Natural killer cell treated with Interleukin-12 subunit alpha and Interleukin-12 subunit beta and Interleukin-15 and Interleukin-18, amount 100 ng/mL, for 72 hours (primary cell): Measurements from ENCODE around the gene IGLL5. TPM values are rescaled to one million over a fixed set of nuclear protein-coding genes. Genes with fewer than 3 reads are reported as not detected.

Source experiments
- ATAC-seq, 2 donors: fragments of 150-1000 bp; cut with Tn5 transposase in 1 of 2; sonication (Bioruptor Pico), chemical (Tn5 transposase) in 1 of 2; 2 replicates each; pipeline ENCODE4 v1.10.0; 2021
- DNase-seq: peaks from one replicate; pipeline ENCODE4 v3.0.0; 2022; ENCODE audit warnings: low spot score
- H3K27ac Mint-ChIP-seq, 2 donors: 1 replicate in 1 of 2; 2 replicates in 1 of 2; pipeline ENCODE4 v1.8.0; 2022; ENCODE audit warnings: mixed read lengths in 2 of 2, mild to moderate bottlenecking in 1 of 2, moderate library complexity in 1 of 2
- H3K27me3 Mint-ChIP-seq, 2 donors: 1 replicate in 1 of 2; 2 replicates in 1 of 2; pipeline ENCODE4 v1.8.0; 2022; ENCODE audit warnings: mixed read lengths in 2 of 2
- H3K36me3 Mint-ChIP-seq: one replicate; pipeline ENCODE4 v1.8.0; 2022; ENCODE audit warnings: mixed read lengths
- H3K4me1 Mint-ChIP-seq, 2 donors: 1 replicate in 1 of 2; 2 replicates in 1 of 2; pipeline ENCODE4 v1.8.0; 2022; ENCODE audit warnings: low read depth in 2 of 2, mixed read lengths in 2 of 2, mild to moderate bottlenecking in 1 of 2
- H3K4me3 Mint-ChIP-seq: one replicate; pipeline ENCODE4 v1.8.0; 2022; ENCODE audit warnings: mixed read lengths
- H3K9me3 Mint-ChIP-seq: 2 replicates; pipeline ENCODE4 v1.8.0; 2022; ENCODE audit warnings: mixed read lengths
- total RNA-seq, 2 donors: library from RNA; stranded (reverse); gene quantifications; one replicate each; pipeline ENCODE4 v1.2.3, GENCODE V29; 2022

IGLL5 gene
- total RNA-seq, 2 donors from 2014 or later: 5.4 TPM; not detected in 1

GRCh38 chr22:22871536-22872278 lies 15.9 kb upstream of the IGLL5 start:
- DNase-seq: no peak
- no peak for ATAC-seq
- no peak overlapping the region for H3K27ac Mint-ChIP-seq

GRCh38 chr22:22872722-22873708 lies 14.6 kb upstream of the IGLL5 start:
- DNase-seq (no peak), ATAC-seq (no peak)
- no peak overlapping the region for H3K4me3 Mint-ChIP-seq
- peaks cover 14 to 23% of the 10 kb centered on the region in 2 donors for H3K4me1 Mint-ChIP-seq
- H3K27ac Mint-ChIP-seq: no peak overlapping the region
- no peaks in the 10 kb centered on the region for H3K27me3 Mint-ChIP-seq
- peaks cover 11% of the 10 kb centered on the region for H3K36me3 Mint-ChIP-seq
- H3K9me3 Mint-ChIP-seq: peaks cover 4% of the 10 kb centered on the region

More at GRCh38 chr22:22871536-22872278, 15.9 kb upstream of the IGLL5 start:
- Mint-ChIP-seq H3K4me3 (no peak overlapping the region), H3K27me3 (no peaks in the 10 kb centered on the region), H3K4me1 (peaks cover 15 to 22% of the 10 kb centered on the region in 2 donors), H3K36me3 (peaks cover 11% of the 10 kb centered on the region), H3K9me3 (peaks cover 4% of the 10 kb centered on the region)

DNA sequence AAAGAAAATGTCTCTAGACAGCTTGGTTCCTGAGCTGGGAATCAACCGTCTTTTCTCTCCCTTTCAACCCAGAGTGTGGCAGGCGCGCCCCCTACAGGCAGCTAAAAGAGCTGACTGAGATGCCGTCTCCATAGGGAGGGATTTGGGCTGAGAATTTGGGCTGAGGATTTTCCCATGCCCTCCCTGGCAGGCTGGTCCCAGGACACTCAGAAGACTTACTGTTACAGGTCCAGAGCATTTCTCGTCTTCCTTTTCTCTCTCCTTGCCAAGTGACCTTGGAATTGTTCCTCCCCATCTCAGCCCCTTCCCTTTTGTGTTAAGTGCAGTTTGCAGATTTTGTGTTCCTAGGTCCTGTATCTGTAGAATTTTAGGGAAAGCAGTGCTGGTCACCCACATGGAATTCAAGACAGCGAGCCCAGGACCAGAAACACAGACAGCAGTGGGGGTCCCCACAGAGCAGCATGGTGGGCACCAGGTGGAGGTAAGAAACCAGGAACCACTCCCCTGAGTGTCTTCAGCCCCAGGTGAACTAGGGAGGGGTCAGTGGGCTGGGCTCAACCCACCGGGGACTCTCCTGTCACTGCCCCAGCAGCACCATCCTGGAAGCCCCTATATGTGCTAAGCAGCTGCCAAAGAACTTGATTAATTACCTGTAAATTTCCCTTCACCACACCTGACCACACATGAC lies 9.9 kb upstream of the IGLL5 start:
- Mint-ChIP-seq H3K9me3 (peaks cover 4% of the 10 kb centered on the region), H3K4me3 (no peak overlapping the region), H3K36me3 (peaks cover 11% of the 10 kb centered on the region), H3K4me1 (peaks cover 5 to 10% of the 10 kb centered on the region in 2 donors), H3K27ac (no peak overlapping the region), H3K27me3 (no peaks in the 10 kb centered on the region)
- no peak for ATAC-seq
- DNase-seq: peak; percentile 79

DNA sequence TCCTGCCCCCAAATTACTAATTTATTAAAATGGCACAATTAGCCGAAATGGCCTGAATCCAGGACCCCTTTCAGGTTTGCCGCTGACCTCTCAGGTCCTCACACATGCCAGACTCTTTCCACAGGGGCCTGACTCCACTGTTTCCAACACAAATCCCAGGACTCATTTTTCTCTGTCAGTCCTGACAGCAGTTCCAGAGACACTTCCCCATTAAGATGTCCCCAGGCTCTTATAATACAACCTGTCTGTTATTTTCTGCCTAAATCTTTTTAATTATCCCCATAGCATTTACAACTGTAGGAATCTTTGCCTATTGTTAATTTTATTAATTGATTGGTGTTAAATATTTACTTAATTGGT lies 9.4 kb upstream of the IGLL5 start:
- Mint-ChIP-seq H3K9me3 (peaks cover 4% of the 10 kb centered on the region), H3K27me3 (no peaks in the 10 kb centered on the region), H3K4me3 (no peak overlapping the region), H3K36me3 (peaks cover 11% of the 10 kb centered on the region), H3K4me1 (peaks cover 7 to 10% of the 10 kb centered on the region in 2 donors), H3K27ac (no peak overlapping the region)
- DNase-seq (no peak), ATAC-seq (no peak)

DNA sequence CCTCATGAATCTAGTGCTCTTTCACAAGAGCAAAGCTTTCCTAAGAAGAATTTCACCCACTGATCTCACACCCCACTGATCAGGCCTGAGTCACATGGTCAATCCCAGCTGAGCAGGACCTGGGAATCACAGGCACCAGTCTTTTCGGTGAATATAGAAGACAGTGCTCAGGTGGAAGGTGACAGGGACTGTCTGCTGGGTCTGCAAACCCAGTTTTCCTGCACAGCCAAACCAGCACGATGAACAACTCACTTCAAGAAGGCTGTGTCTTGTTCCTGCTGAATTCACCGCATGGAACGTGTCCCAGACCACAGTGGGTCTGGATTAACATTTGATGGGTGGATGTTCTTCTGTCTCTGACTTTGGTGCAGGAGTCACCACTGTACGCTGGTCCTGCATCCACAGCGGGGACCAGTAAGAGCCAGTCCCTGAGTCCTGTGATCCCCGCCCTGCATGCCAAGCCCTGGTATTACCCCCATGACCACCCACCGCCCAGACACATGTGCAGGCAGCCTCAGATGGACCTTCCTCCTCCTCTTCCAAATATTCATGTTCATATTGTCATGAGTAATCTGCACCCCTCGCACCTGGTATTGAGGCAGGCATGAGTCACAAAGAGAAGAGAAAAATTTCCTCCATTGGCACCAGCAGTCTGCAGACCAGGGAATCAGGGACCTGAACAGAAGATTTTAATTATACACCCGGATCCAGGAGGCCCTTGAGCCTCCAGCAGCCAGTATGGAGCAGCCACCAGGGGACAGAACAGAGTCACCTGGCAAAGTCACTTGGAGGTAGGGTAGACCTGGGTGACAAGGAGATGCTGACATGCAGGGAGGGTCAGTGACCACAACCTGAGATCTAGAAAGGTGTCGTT lies 8.6 kb upstream of the IGLL5 start:
- DNase-seq: no peak
- H3K4me1 Mint-ChIP-seq: peaks cover 12 to 14% of the 10 kb centered on the region in 2 donors
- no peaks in the 10 kb centered on the region for H3K27me3 Mint-ChIP-seq
- H3K36me3 Mint-ChIP-seq: peaks cover 5% of the 10 kb centered on the region
- no peak overlapping the region for H3K27ac Mint-ChIP-seq
- no peak for ATAC-seq
- no peak overlapping the region for H3K4me3 Mint-ChIP-seq
- H3K9me3 Mint-ChIP-seq: no peaks in the 10 kb centered on the region

GRCh38 chr22:22879675-22880155 lies 7.9 kb upstream of the IGLL5 start:
- Mint-ChIP-seq H3K36me3 (peaks cover 1% of the 10 kb centered on the region), H3K27me3 (no peaks in the 10 kb centered on the region), H3K27ac (no peak overlapping the region), H3K4me1 (peaks cover 16 to 20% of the 10 kb centered on the region in 2 donors), H3K4me3 (no peak overlapping the region), H3K9me3 (no peaks in the 10 kb centered on the region)
- no peak for DNase-seq
- no peak for ATAC-seq

- Mint-ChIP-seq H3K27me3 (peaks cover 0 to 2% of the 10 kb centered on the region in 2 donors), H3K4me3 (no peak overlapping the region), H3K9me3 (no peaks in the 10 kb centered on the region), H3K36me3 (no peaks in the 10 kb centered on the region), H3K27ac (no peak overlapping the region), H3K4me1 (peaks cover 22% of the 10 kb centered on the region in 2 donors)
- DNase-seq: no peak
- no peak for ATAC-seq
Observed at GRCh38 chr22:22880645-22881044, 7.0 kb upstream of the IGLL5 start.

DNA sequence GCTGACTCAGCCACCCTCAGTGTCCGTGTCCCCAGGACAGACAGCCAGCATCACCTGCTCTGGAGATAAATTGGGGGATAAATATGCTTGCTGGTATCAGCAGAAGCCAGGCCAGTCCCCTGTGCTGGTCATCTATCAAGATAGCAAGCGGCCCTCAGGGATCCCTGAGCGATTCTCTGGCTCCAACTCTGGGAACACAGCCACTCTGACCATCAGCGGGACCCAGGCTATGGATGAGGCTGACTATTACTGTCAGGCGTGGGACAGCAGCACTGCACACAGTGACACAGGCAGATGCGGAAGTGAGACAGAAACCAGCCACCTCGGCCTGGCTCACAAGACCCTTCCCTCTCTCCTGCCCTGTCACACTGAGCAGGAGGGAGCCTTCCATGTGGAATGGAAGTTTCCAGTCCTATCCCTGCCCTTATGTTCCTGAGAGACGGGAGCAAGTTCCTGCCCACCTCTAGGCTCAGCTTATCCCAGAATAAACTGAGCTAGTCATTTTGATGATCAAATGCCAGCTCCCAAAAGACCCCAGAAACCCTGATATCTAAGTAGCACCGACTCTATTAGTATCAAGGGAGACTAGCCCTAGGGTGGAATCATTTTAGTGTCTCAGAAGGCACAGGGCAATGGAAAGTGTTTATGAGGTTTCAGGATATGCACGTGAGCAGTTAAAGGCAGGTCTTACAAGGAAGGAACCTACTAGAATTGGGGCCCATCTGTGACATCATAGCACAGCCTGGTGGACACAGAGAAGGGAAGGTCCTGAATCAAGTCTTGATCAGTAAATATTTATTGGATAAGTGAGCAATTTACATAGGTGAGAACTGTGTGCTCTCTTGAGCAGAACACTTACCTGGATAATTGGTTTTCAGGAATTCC lies 6.3 kb upstream of the IGLL5 start:
- Mint-ChIP-seq H3K36me3 (no peaks in the 10 kb centered on the region), H3K4me1 (peaks cover 20 to 24% of the 10 kb centered on the region in 2 donors)

GRCh38 chr22:22882033-22882717 lies 5.4 kb upstream of the IGLL5 start:
- H3K9me3 Mint-ChIP-seq: no peaks in the 10 kb centered on the region
- no peak for DNase-seq
- ATAC-seq: peak in 1 of 2 donors; percentile 12
- H3K36me3 Mint-ChIP-seq: no peaks in the 10 kb centered on the region
- peaks cover 20 to 24% of the 10 kb centered on the region in 2 donors for H3K4me1 Mint-ChIP-seq
- H3K27me3 Mint-ChIP-seq: peaks cover 0 to 5% of the 10 kb centered on the region in 2 donors
- H3K4me3 Mint-ChIP-seq: no peak overlapping the region
- H3K27ac Mint-ChIP-seq: no peak overlapping the region

More for the DNA sequence above, 6.3 kb upstream of the IGLL5 start:
- Mint-ChIP-seq H3K27me3 (peaks cover 0 to 5% of the 10 kb centered on the region in 2 donors), H3K27ac (no peak overlapping the region), H3K9me3 (no peaks in the 10 kb centered on the region), H3K4me3 (no peak overlapping the region)
- ATAC-seq (no peak), DNase-seq (no peak)

GRCh38 chr22:22883090-22883727 lies 4.4 kb upstream of the IGLL5 start:
- H3K36me3 Mint-ChIP-seq: no peaks in the 10 kb centered on the region
- H3K27me3 Mint-ChIP-seq: peaks cover 0 to 5% of the 10 kb centered on the region in 2 donors
- ATAC-seq (no peak), DNase-seq (no peak)
- H3K4me1 Mint-ChIP-seq: peaks cover 16 to 24% of the 10 kb centered on the region in 2 donors
- H3K27ac Mint-ChIP-seq: no peak overlapping the region
- H3K4me3 Mint-ChIP-seq: no peak overlapping the region
- H3K9me3 Mint-ChIP-seq: no peaks in the 10 kb centered on the region
